CD4-positive, alpha-beta T cell treated with Interleukin-15 for 1 hour (primary cell): ENCODE data around the gene WDR70.
"Not testable (repeated sequence)": the region's sequence is repeated elsewhere in the genome, so short reads cannot be mapped to it uniquely, and the experiment has no call there.

Source experiments
- DNase-seq: peaks from one replicate; pipeline ENCODE4 v3.0.0-alpha.2; 2020

WDR70 gene

DNA sequence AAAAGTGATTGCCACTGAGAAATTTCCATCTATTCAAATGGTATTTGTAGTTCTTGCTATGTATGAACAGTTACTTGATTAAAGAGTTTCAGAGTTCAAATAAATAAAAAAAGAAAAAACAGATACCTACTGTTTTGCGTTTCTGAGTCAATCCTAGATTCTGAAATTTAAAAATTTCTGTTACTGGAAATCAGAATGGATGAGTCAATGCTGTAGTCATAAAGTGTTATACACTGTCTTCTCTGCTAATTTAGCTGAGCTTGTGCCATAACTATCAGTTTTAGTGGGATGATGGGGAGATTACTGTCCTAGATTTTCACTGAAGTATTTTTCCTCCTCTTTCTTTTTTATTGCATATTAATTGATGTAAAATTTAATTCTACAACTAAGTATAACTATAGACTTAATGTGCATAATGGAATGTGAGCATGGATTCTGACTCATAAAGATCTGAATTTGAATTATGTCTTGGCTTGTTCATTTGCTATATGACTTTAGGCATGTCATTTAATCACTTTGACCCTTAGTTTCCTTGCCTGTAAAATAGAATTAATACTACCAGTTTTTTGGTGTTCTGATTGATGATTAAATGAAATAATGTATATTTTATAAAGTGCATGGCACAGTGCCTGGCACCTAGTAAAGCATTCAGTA lies 75.4 kb downstream of the WDR70 start:
- DNase-seq = not testable (repeated sequence)

- not testable (repeated sequence) for DNase-seq
These were observed 84.3 kb downstream of the WDR70 start for GRCh38 chr5:37463191-37464051.

DNA sequence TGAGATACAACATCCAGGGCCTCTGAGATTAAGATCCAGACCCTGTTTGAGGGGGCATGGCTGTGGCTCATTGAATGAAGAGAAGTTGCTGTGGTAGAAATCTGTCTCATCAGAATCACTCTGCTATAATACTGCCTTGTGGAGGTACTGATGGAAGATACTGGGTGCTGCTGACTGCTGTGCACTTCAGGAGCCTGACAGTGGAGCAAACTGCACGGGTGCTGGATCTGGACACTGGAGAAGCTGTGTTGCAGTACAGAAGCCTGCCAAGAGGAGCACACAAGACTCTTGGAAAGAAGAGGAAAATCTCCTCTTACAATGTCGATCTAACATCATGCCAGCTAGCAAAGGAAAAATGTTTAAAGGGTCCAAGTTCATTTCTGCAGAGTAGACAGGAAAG lies 85.5 kb downstream of the WDR70 start:
- DNase-seq = not testable (repeated sequence)

DNA sequence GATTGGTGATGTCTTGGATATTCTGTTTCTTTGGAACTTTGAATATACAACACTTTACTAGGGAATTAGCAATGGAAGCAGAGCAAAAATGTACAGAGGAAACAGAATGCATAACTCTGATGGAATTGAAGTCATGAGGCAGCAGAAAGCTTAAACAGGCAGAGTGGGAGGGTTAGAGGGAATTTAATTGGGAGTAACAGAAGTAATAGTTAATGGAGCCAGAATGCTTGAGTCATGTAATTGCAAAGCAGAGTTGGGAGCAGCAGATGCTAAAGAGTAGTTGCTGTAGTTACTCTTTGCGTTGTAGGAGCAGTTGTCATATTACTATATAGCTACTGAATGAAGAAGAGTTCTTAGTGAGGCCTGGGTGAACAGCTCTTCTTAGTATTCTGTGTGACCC lies 90.3 kb downstream of the WDR70 start:
- not testable (repeated sequence) for DNase-seq

- no peak for DNase-seq
These were observed 92.6 kb downstream of the WDR70 start for GRCh38 chr5:37471666-37472197.

DNA sequence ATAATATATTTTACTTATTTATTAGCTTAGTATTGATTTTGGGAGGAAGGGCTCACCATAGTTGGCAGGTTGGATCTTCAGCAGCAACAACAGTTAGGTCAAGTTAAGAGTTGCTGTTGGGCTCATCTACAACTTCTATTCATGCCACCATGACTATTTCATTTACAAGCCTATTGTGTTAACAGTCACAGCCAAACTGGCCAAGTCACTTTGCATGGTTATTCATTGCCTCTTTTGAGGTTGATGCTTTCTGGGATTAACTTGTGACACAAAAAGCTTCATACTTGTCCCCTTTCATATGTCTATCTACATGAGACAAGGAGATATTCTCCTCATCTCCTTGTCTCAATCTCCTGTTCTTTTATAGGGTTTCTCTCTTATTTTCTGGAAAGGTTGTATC lies 98.3 kb downstream of the WDR70 start:
- DNase-seq = no peak

DNA sequence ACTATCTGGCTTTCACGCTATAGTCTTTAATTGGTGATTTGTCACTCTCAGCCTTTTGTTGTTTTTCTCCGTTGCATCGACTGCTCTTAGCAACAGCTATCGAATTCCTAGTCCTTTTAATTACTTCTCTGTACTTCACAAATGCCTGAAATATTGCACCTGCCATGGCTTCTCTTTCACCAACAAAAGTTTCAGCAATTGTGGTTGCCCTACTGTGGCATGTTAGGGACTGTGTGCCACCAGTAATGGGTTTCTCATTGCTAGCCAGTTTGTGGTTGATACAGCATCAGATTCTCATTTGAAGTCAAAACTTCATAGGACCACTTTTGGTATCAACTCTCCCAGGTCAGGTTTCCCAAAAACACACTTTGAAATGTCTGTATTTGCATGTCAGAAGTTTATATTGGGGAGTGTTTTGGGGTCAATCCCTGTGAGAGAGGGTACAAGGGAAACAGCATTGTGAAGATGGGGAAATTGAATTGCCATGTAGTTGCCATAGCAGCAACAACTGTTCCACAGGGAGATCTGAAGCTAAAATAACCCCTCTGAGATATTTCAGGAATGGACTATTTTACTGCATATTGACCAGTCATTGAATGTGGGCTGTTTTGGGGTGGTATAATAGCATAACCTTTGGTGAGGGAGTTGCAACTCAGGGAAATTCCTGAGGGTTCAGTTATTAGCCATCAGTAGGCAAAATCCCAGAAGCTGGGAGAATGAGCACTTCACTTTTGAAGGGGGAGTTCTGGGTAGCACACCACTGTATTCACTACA lies 99.2 kb downstream of the WDR70 start:
- no peak for DNase-seq

- DNase-seq = not testable (repeated sequence)
These were observed 102.3 kb downstream of the WDR70 start for GRCh38 chr5:37481395-37481794.

DNA sequence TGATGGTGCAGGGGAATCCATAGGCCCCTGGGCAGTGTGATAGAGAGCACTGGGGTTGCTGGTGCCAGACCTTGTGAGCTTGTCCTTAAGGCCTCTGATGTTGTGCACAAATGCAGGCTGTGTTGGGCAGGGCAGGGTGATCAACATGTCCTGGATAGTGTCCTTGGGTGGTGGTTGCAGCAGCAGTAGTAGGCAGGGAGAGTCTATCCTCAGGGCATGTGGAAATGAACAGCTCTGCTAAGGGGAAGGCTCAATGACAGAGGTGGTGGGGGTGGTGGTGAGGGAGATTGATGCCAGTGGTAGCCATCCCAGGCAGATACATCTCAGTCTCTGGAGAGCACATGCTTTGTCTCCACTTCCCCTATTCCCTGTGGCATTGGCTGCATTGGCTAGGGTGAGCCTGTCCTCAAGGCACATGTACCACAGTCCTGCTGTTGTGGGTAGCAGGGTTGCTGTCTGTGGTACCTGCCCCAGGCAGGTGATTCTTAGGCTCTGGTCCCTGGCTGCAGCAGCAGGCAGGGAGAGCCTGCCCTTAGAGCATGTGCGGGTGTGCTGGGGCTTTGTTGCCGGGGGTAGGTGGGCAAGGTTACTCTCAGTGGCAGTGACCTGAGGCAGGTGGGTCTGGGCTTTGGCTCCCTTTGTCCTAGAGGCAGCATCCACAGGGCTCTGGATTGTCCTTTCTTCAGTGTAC lies 111.1 kb downstream of the WDR70 start:
- DNase-seq = no peak

- DNase-seq = no peak
These were observed 111.8 kb downstream of the WDR70 start for GRCh38 chr5:37490931-37491330.

DNA sequence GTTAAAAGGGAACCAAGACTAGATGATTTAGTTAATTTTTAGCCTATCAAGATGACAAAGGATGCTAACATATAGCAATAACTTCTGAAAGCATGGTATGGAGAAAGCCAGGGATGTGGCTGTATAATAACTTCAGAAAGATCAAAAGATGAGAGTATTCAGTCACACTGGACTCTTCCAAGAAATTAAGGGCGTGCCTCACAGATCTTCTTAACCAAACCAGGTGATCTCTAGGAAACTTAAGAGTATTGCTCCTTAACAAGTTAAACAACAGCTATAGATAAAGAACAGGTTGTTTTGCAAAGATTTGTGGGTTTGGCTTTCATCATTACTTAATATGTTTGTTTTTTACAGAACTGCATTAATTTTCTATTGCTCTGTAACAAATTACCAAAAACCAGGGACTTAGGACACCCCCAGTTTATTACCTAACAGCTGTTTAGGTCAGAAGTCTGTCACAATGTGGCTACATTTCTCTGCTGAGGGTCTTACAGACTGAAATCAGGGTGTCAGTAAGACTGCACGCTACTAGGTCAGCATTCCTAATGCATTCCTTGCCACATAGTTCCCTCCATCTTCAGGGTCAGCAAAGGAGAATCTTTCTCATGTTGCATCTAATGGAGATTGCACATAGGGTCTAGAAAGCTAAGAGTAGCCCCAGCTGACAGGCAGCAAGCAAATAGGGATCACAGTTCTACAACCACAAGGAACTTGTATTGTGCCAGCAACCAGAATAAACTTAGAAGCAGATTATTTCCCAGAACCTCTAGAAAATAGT lies 113.8 kb downstream of the WDR70 start:
- no peak for DNase-seq

- DNase-seq = no peak
These were observed 115.6 kb downstream of the WDR70 start for GRCh38 chr5:37494756-37495155.

DNA sequence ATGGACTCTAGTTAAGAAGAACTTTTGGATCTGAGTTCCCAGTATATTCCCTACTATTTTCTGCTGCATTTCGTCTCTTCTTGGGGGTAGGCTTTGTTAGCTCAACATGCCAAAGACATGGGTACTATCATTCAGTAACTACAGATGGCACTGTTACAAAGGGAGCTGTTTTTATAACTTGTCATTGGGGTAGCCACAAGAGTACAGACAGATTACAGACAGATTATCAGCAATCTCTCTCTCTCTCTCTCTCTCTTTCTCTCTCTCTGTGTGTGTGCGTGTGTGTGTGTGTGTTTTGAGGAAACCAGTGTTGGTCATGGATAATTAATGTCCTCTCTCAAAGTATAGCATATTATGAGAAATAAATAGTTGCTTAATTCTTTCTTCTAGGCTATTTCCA lies 116.1 kb downstream of the WDR70 start:
- no peak for DNase-seq

DNA sequence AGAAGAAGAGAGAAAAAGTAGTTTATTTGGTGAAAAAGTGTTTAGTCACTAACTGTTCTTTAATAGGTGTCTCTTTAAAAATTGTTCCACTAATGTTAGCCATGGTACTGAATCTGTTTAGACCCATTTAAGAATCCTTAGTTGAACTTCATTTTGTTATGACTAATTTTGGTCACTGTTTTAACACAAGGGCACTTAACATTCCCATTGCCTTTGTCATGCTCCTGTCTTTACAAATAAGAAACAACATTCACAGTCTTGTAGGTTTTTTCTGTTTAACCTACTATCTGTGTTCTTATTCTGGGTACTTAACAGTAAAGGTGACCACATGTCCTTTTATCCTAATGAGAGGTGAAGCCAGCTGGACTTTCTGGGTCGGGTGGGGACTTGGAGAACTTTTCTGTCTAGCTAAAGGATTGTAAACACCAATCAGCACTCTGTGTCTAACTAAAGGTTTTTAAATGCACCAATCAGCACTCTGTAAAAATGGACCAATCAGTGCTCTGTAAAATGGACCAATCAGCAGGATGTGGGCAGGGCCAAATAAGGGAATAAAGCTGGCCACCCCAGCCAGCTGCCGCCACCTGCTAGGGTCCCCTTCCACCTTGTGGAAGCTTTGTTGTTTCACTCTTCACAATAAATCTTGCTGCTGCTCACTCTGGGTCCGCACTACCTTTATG lies 116.7 kb downstream of the WDR70 start:
- DNase-seq = no peak

- DNase-seq = no peak
These were observed 117.9 kb downstream of the WDR70 start for GRCh38 chr5:37496902-37497445.

DNA sequence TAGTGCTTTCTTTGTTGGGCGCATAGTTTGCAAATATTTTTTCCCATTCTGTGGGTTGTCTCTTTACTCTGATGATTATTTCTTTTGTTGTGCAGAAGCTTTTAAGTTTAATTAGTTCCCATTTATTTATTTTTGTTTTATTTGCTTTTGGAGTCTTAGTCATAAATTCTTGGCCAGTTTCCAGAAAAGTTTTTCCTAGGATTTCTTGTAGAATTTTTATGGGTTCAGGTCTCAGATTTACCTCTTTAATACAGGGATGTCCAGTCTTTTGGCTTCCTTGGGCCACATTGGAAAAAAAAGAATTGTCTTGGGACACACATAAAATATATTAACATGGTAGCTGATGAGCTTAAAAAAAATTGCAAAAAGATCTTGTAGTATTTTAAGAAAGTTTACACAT lies 122.0 kb downstream of the WDR70 start:
- DNase-seq = no peak

GRCh38 chr5:37506241-37506640 lies 127.1 kb downstream of the WDR70 start:
- DNase-seq = no peak

DNA sequence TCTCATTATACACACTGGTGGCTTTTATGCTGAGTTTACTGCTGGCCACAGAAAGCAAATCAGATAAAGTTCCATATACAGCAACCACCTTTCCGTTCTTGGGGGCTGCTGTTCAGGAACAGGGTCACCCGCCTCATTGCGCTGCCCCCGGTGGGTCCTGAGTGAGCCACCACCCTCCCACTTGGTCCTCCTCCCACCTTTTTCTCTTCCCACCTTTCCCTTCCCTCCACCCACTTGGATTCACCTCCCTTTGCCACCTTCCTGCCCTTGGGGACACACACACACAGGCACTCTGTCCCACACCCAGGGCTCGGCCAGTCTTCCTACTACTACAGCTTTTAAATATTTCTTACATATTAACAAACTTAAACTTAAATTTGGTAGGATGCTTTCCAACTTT lies 127.6 kb downstream of the WDR70 start:
- DNase-seq = no peak

DNA sequence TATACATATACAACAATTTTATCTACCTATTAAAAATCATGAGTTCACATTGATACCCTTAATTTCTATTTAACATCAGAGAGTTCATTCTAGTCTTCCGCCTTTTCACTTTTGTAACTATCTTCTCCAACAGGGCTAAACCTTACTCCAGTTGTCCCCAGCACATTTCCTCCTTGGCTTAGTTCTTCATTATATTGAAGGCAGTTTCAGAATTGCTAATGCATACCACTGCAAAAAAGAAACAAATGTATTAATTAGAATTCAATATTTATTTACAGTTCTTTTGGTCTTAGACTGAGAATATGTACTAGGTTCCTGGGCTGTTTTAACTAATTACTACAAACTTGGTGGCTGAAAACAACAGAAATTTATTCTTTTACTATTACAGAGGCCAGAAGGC lies 132.5 kb downstream of the WDR70 start:
- no peak for DNase-seq

DNA sequence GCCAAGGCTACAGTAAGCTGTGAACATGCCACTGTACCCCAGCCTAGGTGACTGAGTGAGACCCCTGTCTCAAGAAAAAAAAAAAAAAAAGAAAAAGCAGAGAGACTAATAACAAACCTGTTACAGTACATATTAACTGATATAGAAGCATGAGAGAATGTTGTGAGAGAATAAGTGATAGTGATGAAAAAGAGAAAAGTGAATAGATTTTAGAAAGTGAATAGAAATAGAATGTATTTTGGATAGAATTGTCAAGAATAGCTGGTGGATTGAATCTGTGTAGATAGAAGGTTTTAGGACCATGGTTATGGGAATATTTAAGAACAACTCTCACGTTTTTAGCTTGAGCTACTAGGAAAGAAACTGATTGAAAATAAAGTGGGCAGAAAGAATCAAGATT lies 135.8 kb downstream of the WDR70 start:
- DNase-seq = no peak

DNA sequence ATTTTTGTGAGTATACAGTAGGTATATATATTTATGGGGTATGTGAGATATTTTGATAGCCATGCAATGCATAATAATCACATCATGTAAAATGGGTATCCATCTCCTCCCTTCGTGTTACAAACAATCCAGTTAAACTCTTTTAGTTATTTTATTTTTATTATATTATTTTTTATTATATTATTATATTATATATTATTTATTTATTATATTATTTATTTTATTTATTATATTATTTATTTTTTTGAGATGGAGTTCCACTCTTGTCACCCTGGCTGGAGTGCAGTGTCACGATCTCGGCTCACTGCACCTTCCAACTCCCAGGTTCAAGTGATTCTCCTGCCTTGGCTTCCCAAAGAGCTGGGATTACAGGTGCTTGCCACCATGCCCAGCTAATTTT lies 138.6 kb downstream of the WDR70 start:
- no peak for DNase-seq
